NCI-H2171 treated with DMSO at 0.1 percent for 48 hours (cell line): ENCODE results near the gene EPHB1.
"Not testable (repeated sequence)": the region's sequence is repeated elsewhere in the genome, so short reads cannot be mapped to it uniquely, and the experiment has no call there.

Source experiments
- DNase-seq: peaks from one replicate; lab custom pipeline; 2025; lab: John Stamatoyannopoulos, UW

The EPHB1 gene

GRCh38 chr3:134955874-134956273, 160.8 kb downstream of the EPHB1 start:
- DNase-seq = no peak

- no peak for DNase-seq
Observed at GRCh38 chr3:134956395-134956794, 161.3 kb downstream of the EPHB1 start.

DNA sequence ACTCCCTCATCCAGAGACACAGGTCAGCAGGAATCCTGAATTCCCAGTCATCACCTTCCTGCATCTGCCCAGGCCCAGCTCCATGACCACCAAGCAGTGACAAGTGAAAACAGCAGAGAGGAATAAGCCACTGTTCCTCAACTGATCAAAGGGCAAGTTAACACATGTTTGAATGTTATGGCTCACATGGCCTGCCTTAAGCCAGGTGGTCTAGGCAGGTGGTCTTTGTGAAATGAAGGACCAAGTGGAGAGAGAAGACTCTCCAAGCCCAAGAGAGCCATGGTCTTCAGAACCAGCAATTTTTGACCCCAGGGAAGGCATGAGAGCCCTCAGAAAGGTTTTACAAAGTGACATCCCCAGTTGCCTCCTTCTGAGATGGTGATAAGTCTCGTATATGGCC, 161.8 kb downstream of the EPHB1 start:
- no peak for DNase-seq

- DNase-seq = no peak
Observed at GRCh38 chr3:134959516-134959915, 164.5 kb downstream of the EPHB1 start.

GRCh38 chr3:134964226-134964625, 169.2 kb downstream of the EPHB1 start:
- no peak for DNase-seq

DNA sequence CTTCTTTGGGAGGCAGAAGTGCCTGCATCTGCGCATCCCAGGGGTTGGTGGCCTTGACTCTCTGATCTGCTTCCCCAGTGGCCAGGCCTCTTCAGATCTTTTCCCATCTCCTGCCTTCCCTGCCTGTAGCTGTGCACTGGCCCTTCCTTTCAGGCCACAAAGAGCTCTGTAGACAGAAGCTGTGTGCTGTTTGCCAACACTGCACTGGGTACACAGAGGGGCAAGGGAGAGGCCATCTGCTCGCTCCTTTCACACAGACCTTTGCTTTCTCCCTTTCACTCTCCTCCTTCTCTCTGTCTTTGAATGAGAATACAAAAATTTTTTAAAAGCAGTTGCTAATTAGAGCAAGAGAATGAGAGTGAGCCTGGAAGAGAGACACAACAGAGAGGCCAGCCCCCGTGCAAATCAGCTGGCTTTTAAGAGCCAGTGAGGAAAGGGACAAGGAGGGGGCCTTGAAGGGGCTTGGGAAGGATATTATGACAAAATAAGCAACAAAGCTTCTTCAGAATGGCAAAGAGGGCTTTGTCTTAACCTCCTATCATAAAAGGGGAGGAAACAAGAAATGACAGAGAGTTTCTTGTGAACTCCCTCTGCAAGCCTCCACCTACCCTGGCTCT, 170.9 kb downstream of the EPHB1 start:
- DNase-seq = no peak

DNA sequence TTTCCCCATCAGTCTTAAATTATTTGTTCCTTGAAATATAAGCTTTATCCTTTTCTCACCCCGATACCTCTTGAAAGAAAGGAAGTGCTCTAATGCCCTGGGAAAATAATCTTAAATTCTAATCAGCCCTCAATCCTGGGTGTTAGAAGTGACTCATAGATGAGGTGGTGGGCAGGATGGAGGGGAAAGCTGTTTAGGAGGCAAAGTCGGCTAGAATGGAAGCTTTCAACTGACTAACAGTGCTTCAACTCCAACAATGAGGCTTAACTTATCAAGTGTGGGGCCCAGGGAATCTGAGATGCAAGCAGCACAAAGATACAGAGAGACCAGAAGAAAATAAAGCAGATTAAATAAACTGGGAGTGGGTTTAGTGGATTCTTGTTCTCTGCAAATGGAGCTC, 175.8 kb downstream of the EPHB1 start:
- no peak for DNase-seq

DNA sequence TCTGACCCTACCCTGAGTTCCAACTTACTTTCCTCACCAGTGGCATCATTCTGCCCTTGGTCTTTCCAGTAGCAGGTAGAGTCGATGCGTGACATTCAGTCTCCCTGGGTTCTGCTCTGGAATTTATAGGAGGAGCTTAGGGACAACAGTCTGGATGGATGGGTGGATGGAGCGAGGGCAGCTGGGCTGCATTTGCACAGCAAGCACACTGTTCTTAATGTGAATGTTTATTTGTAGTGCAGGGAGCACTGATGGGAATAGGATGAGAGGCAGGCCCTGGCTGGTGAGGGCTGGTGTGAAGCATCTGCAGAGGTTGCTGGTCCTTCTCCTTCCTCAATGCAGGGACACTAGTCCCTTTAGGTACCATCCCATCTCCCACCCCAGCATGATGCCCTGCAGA, 176.2 kb downstream of the EPHB1 start:
- no peak for DNase-seq

DNA sequence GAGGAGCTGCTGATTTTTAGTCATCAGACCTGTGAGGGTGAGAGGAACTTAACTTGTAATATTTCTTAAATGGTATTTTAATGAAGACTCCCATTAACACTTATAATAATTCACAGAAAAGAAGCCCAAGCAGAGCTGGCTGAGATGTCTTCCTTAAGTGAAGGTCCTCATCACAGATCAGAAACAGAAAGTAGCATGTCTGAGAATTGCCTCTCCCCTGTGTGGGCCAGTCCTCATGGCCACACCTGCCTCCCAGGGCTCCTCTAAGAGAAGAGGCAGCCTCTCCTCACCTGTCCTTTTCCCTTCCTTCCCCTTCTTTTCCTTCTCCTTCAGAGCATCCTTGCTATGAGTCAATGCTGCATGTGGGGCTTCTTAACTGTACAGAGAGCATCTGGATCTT, 176.8 kb downstream of the EPHB1 start:
- not testable (repeated sequence) for DNase-seq

GRCh38 chr3:134972836-134973455, 177.9 kb downstream of the EPHB1 start:
- DNase-seq = no peak

- DNase-seq = no peak
Observed at GRCh38 chr3:134974624-134975023, 179.6 kb downstream of the EPHB1 start.

GRCh38 chr3:134976948-134977347, 181.9 kb downstream of the EPHB1 start:
- no peak for DNase-seq

DNA sequence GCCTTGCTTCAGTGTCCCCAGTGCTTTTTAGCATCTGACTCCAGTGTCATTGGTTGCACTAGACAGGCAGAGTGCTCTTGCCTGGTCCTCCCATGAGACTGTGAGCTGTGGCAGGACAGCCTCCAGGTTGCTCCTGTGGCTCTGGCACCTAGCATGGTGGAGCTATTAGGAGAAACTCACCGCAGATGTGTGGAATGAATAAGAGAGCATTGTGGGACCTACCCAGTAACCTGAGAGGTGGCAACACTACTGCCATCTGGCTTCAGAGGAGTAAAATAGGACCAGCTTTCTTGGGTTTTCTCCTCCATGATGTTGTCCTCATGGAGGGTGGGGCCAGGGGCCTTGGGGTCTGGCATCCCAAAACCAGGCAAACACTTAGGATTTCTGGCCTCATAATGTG, 183.6 kb downstream of the EPHB1 start:
- peak; percentile 51 for DNase-seq

- no peak for DNase-seq
Observed at GRCh38 chr3:134985864-134986715, 191.0 kb downstream of the EPHB1 start.

GRCh38 chr3:134988666-134989065, 193.6 kb downstream of the EPHB1 start:
- DNase-seq = no peak

DNA sequence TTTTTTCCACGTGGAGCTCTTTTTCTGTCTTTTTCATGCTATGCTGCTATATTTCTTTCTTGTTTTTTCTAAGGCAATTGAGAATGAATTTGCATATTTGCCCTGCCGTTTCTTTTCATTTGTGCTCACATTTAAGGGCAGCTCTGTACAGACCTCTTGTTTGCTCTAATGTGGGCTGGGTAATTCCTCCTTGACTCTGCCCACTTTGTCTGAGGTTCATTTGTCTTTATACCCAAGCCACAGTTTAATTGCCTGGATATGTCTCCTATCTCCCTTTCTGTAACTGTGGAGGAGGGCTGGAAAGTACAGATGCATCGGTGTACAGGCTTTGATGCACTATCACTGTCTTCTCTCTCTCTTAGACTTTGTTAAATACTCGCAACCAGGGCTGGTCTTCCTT, 195.9 kb downstream of the EPHB1 start:
- DNase-seq = no peak

DNA sequence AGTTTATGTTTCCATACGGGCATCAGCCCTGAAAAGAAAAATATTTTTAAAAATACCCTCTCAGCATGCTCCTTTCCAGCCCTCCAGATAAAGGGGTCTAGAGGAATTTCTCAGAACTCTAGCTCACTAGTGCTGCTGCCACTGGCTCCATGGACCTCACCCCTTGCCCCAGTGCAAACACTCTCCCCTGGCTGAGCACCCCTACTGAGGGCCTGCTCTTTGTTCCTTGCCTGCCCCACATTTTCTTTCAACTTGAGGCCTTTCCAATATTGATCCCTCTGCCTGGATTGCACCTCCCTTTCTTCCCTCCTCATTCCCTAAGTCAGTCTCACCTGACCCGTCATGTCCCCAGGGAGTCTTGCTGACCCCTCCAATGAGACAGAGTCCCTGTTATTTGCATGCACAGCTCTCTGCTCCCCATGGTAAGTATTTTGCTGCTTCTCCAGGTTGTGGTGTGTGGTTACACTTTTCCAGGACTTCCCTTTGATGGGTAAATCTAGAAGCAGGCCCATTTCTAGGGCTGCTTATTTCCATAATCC, 196.5 kb downstream of the EPHB1 start:
- no peak for DNase-seq

DNA sequence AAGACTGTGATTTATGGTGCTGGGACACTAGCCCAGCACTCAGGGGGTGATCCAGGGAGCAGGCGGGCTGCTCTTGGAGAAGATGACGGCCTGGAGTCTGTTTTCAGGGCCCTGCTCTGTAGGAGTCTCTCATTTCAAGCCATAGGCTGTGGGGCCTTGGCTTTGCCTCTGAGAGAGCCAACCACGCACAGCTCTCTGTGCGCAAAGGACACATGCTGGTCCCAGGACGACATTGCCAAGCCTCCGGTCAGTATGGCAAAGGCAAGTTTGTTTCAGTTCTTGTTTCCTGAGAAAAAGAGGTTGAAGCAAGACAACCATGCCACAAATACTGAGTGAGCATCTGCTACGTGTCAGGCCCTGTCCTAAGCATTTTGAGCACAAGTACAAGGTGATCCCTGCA, 197.1 kb downstream of the EPHB1 start:
- DNase-seq = no peak

- DNase-seq = no peak
Observed at GRCh38 chr3:134992586-134992985, 197.5 kb downstream of the EPHB1 start.

- no peak for DNase-seq
Observed at GRCh38 chr3:134993011-134993410, 198.0 kb downstream of the EPHB1 start.

DNA sequence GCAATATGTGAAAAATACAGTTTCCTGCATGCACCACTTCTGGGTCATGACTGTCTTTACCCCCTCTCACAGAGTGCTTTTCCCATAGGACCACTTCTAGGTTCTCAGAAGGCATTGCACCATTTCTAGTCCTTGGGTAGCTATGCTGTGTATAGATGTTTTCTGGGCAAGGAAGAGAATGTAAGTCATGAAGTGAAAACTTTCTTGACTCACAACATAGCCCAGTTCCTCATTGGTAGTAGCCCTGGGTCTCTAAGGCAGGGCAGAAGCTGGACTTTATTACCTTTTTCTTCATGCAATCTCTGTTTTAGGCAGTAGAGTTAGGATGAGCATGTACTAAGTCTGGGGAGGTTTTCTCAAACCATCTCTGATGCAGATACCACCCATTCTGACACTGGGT, 203.1 kb downstream of the EPHB1 start:
- no peak for DNase-seq

DNA sequence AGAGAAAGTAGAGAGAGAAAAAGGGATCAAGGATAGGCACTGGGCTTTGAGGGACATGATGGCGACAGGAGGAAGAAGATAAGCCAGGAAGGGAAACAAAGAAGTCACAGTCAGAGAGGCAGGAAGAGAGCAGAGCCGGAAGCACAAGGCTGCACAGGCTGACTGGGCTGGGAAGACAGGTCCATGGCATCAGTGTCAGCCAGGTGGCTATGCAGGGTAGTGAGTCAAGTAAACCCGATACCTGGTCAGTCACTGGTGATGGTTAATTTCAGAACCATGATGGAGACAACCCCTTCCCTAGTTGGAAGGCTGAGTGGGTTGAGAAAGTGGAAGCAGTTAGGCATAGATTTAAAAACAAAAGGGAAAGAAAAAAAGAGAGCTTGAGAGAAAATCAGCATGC, 203.8 kb downstream of the EPHB1 start:
- DNase-seq = no peak

DNA sequence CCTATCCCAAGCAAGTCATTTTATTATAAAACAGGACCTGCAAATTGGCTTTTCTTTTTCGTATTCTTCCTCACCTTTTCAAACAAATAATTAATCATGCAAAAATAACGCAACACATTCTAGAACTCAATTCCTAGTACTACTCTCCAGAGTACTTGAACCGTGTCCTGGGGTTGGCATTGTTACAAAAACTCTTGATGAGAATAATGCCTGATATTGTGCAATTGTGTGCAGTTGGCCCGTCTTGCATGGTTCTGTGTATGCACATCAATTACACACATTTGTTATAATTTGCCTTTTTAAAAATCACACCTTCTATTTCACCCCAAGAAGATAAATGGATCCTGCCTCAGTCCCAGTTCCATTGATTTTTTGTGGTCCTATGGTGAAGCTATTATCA, 205.4 kb downstream of the EPHB1 start:
- no peak for DNase-seq
